ENCODE measurements around the gene SPPL2C.
"Not testable (repeated sequence)": the region's sequence is repeated elsewhere in the genome, so short reads cannot be mapped to it uniquely, and the experiment has no call there.

Gene SPPL2C

GRCh38 chr17:45857977-45858708 is 13.5 kb downstream of the SPPL2C start:
- no peak for TF ChIP-seq CTCF (IDR thresholded peaks at IDR 0.05; ENCODE audit: low read depth, low read length)
- no peak for DNase-seq (ENCODE audit: extremely low read depth, low read depth)

- no peak for TF ChIP-seq CTCF (IDR thresholded peaks at IDR 0.05; ENCODE audit: low read depth, low read length)
- no peak for DNase-seq (ENCODE audit: extremely low read depth, low read depth)
Observed at GRCh38 chr17:45861165-45861564, 16.5 kb downstream of the SPPL2C start.

GRCh38 chr17:45862127-45862526 is 17.4 kb downstream of the SPPL2C start:
- DNase-seq (ENCODE audit: extremely low read depth, low read depth) = not testable (repeated sequence)

GRCh38 chr17:45863857-45864654 is 19.4 kb downstream of the SPPL2C start:
- no peak for DNase-seq (ENCODE audit: extremely low read depth, low read depth)
- no peak for TF ChIP-seq CTCF (IDR thresholded peaks at IDR 0.05; ENCODE audit: low read depth, low read length)

GRCh38 chr17:45867171-45867570 is 22.5 kb downstream of the SPPL2C start:
- TF ChIP-seq CTCF (IDR thresholded peaks at IDR 0.05; ENCODE audit: low read depth, low read length) = no peak
- DNase-seq (ENCODE audit: extremely low read depth, low read depth) = no peak

GRCh38 chr17:45867702-45868101 is 23.0 kb downstream of the SPPL2C start:
- no peak for TF ChIP-seq CTCF (IDR thresholded peaks at IDR 0.05; ENCODE audit: low read depth, low read length)
- DNase-seq (ENCODE audit: extremely low read depth, low read depth) = no peak

GRCh38 chr17:45868276-45868675 is 23.6 kb downstream of the SPPL2C start:
- TF ChIP-seq CTCF (IDR thresholded peaks at IDR 0.05; ENCODE audit: low read depth, low read length) = no peak
- DNase-seq (ENCODE audit: extremely low read depth, low read depth) = no peak

All from AG09319 (cell line).